ENCODE data around the gene SLC19A1.

SLC19A1 gene

DNA sequence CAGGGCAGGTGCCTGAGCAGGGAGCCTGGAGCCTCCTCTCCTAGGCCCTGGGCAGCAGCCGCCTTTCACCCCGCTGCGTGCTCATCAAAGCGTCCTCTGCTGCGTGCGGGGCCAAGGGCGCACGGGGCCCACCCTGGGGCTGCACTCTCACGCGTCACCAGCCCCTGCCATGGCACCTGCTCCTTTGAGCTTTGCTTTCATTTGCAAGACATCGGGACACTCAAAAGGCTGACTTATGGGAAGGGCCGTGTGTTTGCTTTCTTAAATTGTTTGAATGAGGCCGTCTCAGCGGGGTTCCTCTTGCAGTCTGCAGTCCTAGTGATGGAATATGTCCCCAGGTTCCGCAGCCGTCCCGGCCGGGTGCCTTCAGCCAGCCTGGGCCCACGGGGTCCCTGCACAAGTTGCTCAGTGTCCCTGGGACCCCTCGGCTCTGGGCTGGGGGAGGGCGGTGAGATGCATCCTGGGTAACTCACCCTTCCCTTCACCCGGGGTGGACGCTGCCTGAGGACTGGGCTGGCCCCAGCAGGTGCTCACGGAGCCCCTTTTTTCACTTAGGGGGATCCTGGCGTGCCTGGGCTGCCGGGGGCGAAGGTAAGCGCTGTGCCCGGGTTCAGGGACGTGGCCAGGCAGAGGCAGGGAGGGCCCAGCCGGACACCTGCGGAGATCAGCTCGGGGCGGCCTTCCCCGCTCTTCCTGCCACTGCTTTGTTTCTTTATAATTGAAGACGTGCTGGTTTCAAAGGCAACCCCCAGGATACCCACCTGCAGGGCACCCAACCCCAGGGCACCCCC is 53.1 kb downstream of the SLC19A1 start:
- no peak for DNase-seq

DNA sequence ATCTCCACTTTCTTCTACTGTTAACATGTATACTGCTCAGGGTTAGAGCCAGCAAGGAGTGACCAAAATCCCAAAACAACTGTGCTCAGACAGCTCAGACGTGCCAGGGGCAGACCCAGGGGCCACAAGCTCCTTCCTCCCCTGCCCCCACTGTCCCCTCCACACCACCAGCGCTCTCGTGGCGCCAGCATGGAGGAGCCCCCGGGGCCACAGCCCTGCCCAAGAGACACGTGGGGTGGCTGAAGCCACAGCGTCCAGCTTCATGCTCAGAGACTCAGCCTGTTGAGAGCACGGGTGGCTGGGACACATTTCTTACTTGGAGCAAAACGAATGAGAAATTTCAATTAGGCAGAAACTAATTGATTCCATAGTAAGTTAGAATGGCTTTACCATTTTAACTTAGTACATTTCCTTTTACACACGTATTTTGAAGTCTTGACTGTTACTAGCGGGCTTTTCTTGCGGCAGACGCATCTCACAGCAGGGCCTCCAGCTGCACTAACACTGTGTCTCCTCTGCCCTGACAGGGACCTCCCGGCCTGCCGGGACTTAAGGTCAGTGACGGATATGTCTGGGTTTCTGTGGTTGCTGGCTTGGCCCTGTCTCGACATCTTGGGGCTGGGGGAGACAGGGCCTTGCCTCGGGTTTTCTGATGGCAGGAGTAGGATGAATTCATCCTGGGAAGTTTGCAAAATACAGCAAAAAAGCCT is 54.2 kb downstream of the SLC19A1 start:
- DNase-seq = no peak

DNA sequence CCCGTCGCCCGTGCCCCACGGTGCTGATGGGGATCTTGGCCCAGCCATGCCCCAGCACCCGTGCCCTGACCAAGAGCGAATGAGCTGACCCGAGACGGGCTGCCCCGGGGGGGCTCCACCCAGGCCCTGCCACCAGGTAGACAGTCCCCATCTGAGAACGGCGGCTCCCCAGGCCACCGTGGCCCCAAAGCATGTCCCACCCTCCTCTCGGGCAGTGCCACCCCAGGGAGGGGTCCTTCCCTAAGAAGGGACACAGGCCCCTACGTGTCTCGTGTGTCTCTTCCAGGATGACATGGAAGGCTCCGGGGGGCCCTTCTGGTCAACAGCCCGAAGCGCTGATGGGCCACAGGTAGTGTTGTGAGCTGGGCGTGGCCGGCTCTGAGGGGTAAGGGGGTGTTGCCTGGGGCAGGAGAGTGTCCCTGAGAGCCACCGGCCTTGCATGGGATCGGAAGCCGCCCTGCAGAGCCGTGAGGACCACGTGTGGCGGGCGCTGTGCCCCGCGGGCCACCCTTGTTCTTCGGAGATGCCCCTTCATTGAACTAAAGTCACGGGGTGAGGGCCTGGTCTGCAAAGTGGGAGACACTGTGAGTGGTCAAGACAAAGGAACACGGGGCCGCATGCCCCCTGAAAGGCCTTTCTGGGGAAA is 55.0 kb downstream of the SLC19A1 start:
- DNase-seq = no peak

DNA sequence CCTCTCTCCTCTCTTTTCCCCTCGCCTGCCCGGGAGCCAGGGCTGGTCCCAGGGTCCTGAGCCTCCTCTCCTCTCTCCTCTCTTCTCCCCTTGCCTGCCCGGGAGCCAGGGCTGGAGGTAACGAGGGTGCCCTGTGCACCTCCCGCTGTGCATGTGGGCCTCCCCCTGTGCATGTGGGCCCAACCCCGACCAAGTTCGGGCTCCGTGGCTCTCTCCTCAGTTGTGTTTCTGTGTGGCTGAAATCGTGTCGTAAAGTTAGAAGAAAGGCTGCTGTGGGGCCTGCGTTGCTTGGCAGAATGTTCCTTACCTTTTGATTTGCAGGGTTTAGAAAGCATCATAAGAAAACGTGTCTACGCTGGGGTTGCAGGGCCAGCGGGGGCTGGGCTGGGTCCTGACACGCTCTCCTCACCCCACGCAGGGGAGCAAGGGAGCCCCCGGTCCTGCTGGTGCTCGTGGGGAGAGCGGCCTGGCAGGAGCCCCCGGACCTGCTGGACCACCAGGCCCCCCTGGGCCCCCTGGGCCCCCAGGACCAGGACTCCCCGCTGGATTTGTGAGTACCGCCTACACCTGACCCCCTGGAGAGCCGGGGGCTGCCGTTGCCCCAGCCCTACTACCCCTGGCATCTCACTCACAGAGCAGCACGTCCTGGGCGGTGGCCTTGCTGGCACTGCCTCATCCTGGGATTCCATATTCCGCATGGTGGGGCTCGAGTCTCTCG is 55.6 kb downstream of the SLC19A1 start:
- DNase-seq = no peak

DNA sequence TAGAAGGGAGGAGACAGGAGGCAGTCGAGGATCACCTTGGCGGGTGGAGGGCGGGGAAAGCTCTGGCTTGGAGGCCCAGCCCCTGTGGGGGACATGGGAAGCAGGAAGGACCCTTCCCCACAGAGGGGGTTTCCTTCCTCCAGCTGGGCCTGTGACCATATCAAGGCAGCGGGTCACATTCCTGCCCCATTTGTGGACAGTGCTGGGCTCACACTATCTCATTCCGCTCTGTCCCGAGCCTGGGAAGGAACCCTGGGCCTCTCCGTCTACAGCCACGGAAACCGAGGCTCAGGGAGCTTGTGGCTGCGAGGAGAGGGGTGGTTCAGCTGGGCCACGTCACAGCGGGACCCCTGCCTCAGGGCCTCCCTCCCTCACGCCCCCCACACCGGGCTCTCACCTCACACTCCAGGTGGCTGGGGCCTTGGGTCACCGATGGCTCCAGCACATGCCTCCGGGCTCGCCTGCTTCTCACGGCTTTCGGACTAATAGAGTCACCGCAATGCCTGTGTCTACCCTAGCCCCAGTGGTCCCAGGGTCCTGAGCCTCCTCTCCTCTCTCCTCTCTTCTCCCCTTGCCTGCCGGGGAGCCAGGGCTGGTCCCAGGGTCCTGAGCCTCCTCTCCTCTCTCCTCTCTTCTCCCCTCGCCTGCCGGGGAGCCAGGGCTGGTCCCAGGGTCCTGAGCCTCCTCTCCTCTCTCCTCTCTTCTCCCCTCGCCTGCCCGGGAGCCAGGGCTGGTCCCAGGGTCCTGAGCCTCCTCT is 56.4 kb downstream of the SLC19A1 start:
- DNase-seq = no peak

DNA sequence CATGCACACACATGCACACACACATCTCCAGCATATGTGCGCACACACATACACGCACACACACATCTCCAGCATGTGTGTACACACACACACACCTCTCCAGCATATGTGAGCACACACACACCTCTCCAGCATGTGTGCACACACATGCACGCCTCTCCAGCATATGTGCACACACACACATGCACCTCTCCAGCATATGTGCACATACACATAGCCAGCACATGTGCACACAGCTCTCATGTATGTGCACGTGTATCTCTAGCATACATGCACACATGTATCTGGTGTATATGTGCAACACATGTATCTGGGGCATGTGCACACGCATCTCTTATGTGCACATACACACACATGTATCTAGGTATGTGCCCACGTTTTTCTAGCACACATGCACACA is 57.9 kb downstream of the SLC19A1 start:
- no peak for DNase-seq

DNA sequence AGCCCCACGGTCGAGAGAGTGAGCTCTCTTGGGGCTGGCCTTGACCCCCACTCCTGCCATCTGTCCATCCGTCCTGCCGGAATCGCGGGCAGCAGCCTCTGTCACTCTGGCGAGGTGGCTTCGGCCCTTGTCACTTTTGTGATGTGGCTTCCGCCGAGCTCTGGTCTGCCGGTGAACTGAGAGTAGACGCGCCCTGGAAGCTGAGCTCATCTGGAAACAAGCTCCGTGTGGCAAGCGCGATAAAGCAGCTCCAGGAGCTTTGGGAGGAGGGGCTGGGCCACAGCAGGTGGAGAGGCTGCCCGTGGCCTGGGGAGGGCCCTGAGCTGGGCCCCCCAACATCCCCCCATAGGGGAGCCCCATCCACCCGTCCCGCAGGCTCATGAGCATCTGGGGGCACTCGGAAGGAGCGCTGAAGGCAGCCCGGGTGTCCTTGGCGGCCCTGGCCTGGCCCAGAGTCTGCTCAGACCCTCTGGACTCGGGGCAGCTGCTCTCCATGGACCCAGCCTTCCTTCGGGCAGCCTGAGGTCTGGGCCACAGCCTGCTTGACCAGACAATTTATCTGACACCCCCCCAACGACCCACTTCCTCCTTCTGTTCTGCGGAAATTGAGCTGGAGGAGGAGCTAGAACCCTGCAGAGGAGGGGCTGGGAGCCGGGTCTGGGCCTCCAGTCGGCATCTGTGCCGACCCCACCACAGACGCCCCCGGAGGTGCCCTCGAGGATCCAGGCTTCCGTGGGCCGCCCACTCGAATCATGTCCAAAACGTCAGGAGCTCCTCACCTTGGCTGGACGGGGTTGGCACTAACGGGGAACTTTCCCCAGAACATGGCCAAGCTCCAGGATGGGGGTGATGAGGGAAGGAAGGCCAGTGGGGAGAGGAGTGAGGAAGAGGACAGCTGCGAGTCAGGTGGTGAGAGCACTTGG is 59.1 kb downstream of the SLC19A1 start:
- DNase-seq = no peak

DNA sequence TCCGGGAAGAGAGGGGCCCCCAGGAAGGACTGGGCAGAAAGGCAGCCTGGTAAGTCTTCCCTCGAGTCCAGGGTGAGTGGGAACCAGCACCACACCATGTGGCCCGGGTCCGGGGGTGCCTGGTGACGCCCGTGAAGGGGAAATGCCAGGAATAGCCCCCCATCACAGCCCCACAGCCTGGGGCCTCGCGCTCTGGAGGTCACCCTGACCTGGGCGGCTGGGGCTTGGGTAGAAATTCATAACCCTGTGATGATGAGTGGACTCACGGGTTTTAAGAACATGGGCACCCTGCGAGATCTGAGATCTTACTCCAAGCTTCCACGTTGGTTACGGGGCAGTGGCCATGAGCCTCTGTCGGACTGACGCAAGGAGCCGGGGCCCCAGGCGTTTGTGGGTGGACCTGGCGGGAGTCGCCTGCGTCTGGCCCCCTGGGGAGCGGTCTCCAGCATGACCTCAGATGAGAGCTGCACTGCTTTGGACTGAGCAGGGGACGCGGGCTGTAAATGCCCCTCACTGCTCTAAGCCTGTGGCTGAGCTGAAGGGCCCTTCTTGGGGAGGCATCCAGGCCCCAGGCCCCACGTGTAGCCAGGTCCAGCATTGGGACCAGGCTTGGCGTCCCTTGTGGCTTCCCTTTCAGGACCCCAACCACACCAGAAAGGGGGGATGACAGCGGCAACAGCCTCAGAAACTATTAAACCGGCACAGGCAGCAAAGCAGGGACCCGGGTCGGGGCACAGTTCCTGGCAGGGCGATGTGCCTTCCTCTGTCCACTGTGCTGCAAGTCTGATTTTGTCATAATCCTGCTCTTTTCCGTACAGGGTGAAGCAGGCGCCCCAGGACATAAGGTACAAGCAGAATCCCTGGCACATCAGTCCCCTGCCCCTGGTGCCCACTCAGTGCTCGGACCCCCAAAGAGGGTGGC is 60.0 kb downstream of the SLC19A1 start:
- DNase-seq = no peak

DNA sequence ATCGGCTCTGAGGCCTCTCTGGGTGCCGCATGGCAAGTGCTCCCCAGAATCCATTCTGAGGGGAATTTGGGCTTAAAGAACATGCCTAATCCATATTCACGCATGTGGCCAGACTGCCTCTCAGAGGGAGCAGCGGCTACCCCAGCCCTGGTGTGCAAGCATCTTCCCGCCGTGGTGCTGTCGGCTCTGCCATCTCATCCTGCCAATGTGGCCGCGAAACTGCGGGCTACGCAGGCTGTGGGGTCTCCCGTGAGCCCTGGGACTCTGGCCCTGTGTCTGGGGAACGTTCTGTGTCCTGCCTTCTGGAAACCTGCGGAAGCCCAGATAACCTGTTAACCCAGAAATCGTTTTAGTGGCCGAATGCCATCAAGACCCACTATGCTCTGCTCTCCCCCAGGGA is 60.7 kb downstream of the SLC19A1 start:
- no peak for DNase-seq

DNA sequence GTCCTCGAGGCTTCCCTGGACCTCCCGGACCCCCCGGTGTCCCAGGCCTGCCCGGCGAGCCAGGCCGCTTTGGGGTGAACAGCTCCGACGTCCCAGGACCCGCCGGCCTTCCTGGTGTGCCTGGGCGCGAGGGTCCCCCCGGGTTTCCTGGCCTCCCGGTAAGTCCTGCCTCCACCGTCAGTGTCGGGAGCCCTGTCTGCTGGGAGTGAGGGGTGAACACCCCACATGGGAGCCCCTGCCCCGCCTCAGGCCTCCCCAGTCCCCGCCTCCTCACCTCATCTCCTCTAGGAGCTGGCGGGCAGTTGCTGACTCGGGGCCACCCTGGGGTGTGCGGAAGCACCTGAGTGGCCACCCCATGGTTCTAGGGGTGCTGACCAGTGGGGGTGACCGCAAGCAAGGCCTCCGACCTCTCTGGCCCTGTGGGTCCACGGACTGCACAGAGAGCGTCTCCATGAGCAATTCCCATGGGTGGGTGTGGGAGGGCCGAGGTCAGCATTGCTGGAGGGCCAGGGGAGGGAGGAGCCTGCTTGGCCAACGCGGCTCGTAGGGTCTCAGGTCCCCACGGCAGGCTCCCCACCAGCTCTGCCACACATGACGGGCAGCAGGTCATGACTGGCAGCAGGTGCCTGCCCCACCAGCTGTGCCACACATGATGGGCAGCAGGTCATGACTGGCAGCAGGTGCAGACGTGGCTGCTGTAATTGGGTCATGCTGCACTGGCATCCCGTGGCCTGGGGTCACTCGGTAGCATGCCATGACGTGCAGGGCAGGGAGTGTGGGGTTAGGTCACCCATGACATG is 61.3 kb downstream of the SLC19A1 start:
- no peak for DNase-seq

DNA sequence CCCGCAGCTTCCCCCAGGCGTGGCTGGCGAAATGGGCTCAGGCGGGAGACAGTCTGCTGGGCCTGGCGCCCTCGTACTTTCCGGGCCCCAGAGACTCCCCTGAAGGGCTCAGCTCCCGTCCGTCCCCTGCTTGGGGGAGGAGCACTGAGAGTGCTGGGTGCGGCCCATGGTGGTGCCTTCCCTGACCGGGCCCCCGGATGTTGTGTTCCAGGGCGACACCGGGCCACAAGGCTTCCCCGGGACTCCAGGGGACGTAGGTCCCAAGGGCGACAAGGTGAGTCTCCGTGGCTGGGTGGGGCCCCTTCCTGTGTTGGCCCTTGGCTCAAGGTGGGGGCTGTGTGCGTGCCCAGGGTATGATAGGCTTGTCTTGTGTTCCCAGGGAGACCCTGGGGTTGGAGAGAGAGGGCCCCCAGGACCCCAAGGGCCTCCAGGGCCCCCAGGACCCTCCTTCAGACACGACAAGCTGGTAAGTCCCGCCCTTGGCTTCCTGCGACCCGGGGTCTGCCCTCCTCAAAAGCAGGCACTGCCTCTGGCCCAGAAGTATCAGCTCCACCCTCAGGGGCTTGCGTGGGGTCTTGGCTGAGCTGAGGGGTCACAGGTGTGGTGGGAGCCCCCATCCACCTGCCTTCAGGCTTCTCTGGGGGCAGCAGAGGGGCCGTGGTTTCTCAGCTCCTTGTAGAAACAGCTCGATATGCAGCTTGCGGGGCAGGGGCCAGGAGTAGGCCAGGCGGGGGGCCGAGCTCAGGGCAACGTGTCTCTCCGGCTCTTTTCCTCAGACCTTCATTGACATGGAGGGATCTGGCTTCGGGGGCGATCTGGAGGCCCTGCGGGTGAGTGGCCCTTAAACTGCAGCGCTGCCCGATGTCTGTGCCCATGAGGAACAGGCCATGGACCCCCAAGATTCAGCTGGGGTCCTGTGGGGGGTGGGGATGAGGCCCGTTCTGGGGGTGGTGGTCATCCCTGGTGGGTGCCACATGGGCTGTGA is 62.3 kb downstream of the SLC19A1 start:
- DNase-seq = no peak

DNA sequence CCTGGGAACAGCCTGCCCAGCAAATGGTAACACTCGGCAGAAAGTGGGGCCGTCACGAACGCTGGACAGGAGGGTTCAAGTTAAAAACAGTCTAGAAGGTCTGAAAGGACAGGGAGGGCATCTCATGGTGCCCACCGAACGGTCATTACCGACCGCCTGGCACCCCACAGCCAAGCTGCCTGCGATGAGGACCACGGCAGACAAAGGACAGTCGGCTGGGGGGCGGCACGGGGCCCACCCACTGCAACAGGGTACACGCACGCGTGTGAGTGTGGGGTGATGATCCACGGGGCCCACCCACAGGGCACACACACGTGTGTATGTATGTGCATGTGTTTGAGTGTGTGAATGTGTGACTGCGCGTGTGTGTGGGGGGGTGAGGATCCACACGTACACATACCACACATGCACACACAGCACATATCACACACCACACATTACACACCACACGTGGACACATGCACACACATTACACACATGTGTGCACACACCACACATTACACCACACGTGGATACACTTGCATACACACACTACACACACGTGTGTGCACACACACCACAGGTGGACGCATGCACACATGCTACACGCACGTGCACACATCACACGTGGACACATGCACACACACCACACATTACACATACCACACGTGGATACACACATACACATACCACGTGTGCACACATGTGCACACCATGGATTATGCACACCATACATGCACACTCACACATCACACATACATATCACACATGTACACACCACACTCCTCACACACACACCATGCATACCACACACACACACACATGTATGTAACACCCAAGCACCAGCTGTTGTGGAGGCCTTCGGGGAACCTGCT is 63.2 kb downstream of the SLC19A1 start:
- no peak for DNase-seq

DNA sequence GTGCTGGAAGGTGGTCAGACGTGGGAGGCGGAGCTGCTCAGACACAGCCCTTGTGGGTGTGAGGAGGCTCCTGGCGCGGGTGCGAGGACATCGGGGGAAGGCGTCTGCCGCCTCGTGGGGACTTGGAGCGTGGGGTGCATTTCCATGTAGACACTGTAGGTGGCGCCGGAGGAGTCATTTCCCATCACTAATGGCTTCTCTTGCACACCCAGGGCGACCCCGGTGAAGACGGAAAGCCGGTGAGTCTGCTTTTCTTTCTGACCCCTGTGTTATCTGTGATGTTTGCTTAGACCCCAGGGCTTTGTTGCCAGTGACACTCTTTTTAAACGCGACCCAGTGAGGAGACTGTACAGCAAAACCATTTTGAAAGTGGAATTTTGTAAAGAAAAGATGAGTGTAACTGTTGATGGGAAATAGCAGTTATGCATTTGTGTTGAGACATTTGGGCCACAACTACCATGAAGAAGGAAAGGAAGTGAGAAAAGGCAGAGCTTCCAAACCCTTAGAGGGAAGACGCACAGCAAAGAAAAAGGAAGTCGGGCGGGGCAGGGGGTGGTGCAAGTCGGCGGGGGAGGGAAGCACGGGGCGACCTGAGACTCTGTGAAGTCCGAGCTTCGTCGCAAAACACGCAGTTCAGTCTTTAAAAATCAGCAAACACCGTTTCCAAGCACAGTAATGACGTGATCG is 64.0 kb downstream of the SLC19A1 start:
- DNase-seq = peak; percentile 83

DNA sequence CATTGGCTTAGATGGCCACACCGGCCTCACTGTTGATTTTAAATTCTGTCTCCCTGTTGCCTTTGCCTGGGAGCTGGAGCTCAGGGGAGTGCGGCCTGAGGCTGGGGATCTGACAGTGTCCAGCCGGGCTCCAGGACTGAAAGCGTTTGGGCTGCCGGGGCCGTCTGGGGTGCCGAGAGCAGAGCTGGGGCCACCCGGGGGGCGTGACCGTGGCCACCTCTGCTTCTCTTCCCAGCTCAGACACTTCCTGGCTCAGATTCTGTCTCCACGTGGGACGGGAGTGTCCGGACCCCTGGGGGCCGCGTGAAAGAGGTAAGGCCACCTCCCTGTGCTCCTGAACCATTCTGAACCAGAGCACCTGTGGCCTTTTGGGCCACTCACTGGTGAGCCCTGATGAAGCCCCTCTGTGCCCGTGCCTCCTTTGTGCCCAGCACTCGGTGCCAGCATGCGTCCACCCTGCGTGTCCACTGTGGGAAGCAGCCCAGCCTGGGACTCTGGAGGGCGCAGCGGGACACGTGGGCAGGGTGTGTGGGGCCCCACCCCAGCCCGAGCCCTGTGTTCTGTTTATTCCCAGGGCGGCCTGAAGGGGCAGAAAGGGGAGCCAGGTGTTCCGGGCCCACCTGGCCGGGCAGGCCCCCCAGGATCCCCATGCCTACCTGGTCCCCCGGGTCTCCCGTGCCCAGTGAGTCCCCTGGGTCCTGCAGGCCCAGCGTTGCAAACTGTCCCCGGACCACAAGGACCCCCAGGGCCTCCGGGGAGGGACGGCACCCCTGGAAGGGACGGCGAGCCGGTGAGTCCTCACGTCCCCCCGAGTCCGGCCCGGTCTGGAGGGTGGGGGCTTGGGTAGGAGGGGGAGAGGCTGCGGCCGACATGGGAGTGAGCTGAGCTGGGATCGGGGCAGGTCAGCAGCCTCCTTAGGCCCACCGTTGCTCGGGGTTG is 64.8 kb downstream of the SLC19A1 start:
- DNase-seq = no peak

DNA sequence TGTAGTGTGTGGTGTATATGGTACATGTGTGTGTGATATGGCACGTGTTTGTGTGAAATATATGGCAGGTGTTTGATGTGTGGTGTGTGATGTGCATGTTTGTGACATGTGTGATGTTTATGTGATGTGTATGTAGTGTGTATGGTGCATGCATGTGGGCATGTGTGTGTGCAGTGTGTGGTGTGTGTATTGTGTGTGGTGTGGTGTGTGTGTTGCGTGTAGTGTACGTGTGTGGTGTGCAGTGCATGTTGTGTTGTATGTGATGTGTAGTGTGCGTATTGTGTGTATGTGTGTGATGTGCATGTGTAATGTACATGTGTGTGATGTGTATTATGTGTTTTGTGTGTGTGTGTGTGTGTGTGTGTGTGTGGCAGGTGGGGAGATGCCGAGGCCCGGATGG is 65.7 kb downstream of the SLC19A1 start:
- DNase-seq = no peak
